GM19099 (cell line): ENCODE measurements around the gene COL11A2.

Experiments
- POLR2A ChIP-seq: IDR thresholded peaks from 3 replicates; pipeline ENCODE4 v1.6.1; 2011; ENCODE audit warnings: low read depth; ENCODE audit not compliant: insufficient read length; ENCODE audit errors: extremely low read depth

Gene COL11A2

DNA sequence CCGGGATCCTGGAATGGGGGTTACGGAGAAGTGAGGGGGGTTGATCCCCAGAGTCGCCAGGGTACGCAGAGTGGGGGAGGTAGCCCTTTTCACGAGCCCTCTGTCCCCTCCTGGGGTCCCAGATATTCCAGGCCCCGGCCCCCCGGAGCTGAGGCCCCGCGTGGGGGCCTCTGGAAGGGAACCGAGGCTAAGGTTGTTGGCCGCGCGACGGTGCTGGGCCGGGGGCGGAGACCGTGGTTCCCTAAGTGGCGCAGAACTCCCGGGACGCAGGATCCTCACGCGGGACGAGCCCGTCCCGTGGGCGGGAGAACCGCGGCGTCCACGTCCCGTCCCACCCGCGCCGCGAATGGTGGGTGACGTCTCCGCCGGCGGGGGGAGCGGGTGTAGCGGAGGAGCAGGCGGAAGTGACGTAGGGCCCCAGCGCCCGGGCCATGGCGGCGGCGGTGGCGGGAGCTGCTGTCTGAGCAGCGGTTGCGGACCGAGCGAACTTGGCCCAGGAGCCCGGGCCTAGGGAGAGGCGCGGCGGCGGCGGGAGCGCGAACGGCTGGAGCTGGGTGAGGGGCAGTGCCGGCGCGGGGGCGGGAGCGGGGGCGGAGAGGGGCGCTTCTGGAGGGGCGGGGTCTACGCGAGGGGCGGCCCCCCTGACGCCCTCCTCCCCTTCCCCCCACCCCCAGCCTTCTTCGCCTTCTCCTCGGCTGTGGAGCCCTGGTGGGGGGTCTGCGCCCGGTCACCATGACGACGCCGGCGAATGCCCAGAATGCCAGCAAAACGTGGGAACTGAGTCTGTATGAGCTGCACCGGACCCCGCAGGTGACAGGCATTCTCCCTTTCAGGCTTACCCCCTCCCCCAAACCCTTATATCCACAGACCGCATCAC is 16.1 kb upstream of the COL11A2 start, which contains the start of gene RING1:
Gene RING1 (plus strand): TSS at position 410 of the 877 bp plus-strand sequence. CDS start 323 bp downstream, at position 733.
- peak; percentile 96 for TF ChIP-seq POLR2A

GRCh38 chr6:33207552-33208090 is 15.4 kb upstream of the COL11A2 start:
- TF ChIP-seq POLR2A = no peak

GRCh38 chr6:33206864-33207551 is 14.7 kb upstream of the COL11A2 start:
- TF ChIP-seq POLR2A = no peak

- TF ChIP-seq POLR2A = no peak
Observed at GRCh38 chr6:33206027-33206863, 14.0 kb upstream of the COL11A2 start.

DNA sequence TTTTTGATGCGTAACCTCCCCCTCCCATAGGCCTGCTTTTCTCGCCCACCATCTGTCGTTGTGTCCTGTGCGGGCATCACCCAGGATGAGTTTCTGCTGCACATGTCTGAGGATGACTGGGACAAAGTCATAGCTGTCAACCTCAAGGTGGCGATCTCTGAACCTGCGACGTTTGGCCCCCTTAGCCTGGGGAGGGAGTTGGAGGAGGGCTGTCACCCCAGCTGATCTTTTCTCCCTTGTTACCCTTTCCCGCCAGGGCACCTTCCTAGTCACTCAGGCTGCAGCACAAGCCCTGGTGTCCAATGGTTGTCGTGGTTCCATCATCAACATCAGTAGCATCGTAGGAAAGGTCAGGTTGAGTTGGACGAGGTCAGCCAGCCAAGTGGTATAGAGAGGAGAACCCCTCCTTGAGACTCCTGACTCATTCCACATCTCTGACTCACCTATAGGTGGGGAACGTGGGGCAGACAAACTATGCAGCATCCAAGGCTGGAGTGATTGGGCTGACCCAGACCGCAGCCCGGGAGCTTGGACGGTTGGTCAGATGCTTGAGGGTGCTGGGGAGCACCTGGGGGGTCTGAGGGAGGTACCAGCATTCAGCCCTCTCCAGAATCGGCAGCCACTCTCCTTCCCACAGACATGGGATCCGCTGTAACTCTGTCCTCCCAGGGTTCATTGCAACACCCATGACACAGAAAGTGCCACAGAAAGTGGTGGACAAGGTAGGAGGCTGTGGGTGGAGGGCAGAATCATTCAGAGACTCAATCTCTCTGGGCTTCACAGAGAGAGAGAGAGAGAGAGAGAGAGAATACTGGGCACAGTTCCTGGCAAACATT is 13.1 kb upstream of the COL11A2 start:
- TF ChIP-seq POLR2A = no peak

DNA sequence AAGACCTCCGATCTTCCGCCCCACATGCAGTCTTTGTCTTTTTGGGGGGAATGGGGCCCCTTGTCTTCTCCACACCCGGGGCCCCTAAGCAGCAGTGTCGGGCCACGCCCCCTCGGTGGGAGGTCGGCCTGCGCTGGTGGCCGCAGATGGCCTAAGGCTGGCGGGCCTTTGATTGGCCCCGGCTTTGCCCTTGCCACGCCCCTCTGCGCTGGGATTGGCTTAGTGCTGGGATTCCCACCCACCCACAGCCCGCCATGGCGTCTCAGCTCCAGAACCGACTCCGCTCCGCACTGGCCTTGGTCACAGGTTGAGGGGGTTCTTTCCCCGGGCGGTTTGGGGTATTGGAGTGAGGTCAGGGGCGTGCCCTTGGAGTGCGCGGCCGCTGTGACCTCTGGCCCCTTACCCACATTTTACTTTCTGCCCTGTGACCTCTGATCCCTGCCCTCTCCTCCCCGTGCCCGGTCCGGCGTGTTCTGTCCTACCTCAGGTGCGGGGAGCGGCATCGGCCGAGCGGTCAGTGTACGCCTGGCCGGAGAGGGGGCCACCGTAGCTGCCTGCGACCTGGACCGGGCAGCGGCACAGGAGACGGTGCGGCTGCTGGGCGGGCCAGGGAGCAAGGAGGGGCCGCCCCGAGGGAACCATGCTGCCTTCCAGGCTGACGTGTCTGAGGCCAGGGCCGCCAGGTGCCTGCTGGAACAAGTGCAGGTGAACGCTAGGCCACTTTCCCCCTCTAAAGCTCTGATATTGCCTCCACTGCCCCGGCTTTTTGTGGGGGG is 12.3 kb upstream of the COL11A2 start, which contains the start of gene HSD17B8:
Gene HSD17B8 (plus strand): TSS at position 241 of the 776 bp plus-strand sequence. CDS start 14 bp downstream, at position 255.
- TF ChIP-seq POLR2A = peak; percentile 61

DNA sequence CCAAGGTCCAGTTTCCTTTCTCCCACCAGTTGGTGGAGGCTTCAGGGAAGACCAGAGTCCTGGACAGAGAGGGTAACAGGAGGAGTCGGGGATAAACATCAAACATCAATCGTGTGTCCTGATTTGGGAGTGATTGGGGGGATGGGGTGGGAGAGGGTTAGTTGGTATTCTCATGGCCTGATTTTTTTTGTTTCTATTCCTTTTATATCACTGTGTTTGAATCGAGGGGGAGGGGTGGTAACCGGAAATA is 11.8 kb upstream of the COL11A2 start:
- no peak for TF ChIP-seq POLR2A

GRCh38 chr6:33203443-33204164 is 11.3 kb upstream of the COL11A2 start:
- TF ChIP-seq POLR2A = no peak

DNA sequence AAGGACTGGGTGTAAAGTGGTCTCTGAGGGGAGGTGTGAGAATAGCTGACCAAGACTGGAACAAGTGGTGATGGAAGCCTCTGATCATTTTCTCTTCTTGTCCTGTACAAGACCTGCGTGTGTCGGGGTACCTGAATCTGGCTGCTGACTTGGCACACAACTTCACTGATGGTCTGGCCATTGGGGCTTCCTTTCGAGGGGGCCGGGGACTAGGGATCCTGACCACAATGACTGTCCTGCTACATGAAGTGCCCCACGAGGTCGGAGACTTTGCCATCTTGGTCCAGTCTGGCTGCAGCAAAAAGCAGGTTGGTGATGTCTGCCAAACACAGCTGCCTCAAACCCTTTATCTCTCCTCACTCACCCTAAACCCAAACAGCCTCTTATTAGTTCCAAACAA is 10.5 kb upstream of the COL11A2 start:
- TF ChIP-seq POLR2A = no peak

DNA sequence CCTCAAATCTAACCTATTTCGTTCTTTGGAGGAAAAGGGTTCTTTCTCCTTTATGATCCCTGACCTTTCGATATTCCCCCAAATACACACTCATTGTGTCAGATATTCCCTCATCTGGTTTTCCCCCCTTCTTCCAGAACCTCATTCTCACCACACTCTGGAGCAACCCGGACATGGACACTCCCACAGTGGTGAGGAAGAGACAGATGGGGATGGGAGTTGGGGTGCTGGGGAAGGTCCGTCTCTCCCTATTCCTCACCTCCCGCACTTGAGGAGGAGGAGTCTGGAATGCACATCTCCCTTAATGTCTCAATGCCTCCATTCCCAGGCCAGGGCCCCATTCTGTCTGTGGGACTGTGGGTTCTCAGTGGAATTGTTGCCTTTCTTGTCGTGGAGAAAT is 9.7 kb upstream of the COL11A2 start:
- TF ChIP-seq POLR2A = no peak

DNA sequence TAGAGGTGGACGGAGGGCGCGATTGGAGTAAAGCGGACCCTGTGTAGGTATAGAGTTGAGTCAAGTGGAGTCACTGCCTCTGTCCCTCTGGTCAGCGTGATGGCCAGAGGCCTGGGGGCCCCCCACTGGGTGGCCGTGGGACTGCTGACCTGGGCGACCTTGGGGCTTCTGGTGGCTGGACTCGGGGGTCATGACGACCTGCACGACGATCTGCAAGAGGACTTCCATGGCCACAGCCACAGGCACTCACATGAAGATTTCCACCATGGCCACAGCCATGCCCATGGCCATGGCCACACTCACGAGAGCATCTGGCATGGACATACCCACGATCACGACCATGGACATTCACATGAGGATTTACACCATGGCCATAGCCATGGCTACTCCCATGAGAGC is 8.9 kb upstream of the COL11A2 start:
- TF ChIP-seq POLR2A = no peak

DNA sequence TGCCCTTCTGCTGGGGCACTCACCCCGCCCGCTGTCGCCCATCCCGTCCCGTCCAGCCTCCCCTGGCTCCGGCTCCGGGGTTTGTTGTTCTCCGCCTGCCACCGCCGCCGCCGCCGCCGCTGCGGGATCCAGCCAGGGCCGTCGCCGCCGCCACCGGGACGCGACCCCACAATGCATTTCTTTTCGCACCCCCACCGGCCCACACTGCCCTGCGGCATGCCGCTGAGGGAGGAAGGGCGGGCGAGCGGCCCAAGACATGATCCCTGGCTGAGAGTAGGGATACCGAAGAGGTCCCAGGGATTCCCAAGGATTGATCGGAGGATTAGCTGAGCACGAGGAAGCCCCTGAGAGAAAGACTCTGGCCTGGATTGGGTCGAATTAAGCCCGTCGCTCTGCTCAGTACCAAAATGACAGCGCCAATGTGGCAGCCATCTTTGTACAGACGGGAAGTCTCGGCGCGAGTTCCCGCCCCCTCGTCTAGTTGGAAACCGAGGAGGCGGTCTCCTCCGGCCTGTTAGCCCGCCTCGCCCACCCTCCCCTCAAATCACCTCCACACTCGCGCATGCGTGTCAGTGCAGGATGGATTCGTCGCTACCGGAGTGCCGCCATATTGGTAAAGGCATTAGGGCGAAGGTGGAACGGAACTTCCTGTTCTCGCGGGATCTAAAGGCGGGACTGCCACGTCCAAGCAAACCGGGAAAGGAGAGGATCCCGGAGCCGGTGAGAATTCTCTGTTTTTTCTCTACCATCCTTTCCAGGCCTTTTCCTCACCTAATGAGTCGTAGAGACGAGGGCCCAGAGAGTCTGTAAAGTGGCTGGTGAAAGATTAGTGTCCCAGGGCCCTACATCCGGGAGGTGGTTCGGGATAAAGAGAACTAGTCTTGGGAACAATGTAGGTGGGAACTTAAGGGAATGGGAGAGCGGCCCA is 8.2 kb upstream of the COL11A2 start, which contains the start of the genes RXRB and SLC39A7:
Gene RXRB (minus strand): TSS at position 447 of the 928 bp plus-strand sequence. CDS start 189 bp downstream, at position 258.
Gene SLC39A7 (plus strand): TSS at position 649 of the 928 bp plus-strand sequence. CDS start 379 bp downstream, outside the sequence.
- peak; percentile 85 for TF ChIP-seq POLR2A
